Muscle of leg (tissue), 11 donors: Measurements from ENCODE around the gene TRIM56. TPM values are rescaled to one million over a fixed set of nuclear protein-coding genes. Genes with fewer than 3 reads are reported as not detected.
"Not testable (repeated sequence)": the region's sequence is repeated elsewhere in the genome, so short reads cannot be mapped to it uniquely, and the experiment has no call there.

Experiments used
- DNase-seq: peaks from one replicate; pipeline ENCODE4 v3.0.0; 2013
- H3K27ac ChIP-seq: one replicate; pipeline ENCODE4 v1.5.1; 2013; ENCODE audit warnings: mild to moderate bottlenecking, low read length, control low read depth
- H3K27me3 ChIP-seq: one replicate; pipeline ENCODE4 v1.6.1; 2013; ENCODE audit warnings: low read length; ENCODE audit not compliant: control insufficient read depth, insufficient read depth
- H3K36me3 ChIP-seq: one replicate; pipeline ENCODE4 v1.6.1; 2013; ENCODE audit warnings: low read length; ENCODE audit not compliant: control insufficient read depth, insufficient read depth
- H3K4me1 ChIP-seq: one replicate; pipeline ENCODE4 v1.6.1; 2013; ENCODE audit warnings: low read length; ENCODE audit not compliant: control insufficient read depth, insufficient read depth
- H3K4me3 ChIP-seq: one replicate; pipeline ENCODE4 v1.5.1; 2013; ENCODE audit warnings: low read length, control low read depth
- H3K9me3 ChIP-seq: replicated peaks from 2 replicates; pipeline ENCODE4 v1.6.1; 2013; ENCODE audit warnings: low read depth, low read length; ENCODE audit not compliant: control insufficient read depth
- WGBS: methylation state at CpG from one replicate; pipeline ENCODE4 v1.1.5; 2013; ENCODE audit warnings: missing lambda C conversion rate; ENCODE audit not compliant: insufficient coverage; 5-methylcytosine and 5-hydroxymethylcytosine counted together
- polyA plus RNA-seq, 8 donors: library from polyadenylated mRNA; unstranded; fragments of 120-200 nt; gene quantifications; one replicate each; pipeline versions ENCODE4 v1.2.1 to v1.2.3, GENCODE V29; 2013; ENCODE audit warnings: inconsistent platforms in 1 of 8, low replicate concordance in 1 of 8; ENCODE audit not compliant: insufficient read length in 8 of 8, insufficient read depth in 1 of 8
- total RNA-seq: library from RNA; stranded (reverse); fragments of 120-200 nt; gene quantifications from one replicate; pipeline ENCODE4 v1.2.4, GENCODE V29; 2013

The TRIM56 gene
- total and polyA plus RNA-seq, 9 donors = 7.2 to 12.7 (median 8.2) TPM

GRCh38 chr7:101099969-101100781 lies 14.9 kb downstream of the TRIM56 start:
- no peaks in the 10 kb centered on the region for H3K36me3 ChIP-seq
- 13% methylated on average over 16 of the region's 26 CpGs for WGBS
- H3K27ac ChIP-seq = peak overlapping the region; percentile 13
- H3K27me3 ChIP-seq = peaks cover 6% of the 10 kb centered on the region
- peaks cover 16% of the 10 kb centered on the region for H3K4me1 ChIP-seq
- peak; percentile 92 for DNase-seq
- no peaks in the 10 kb centered on the region for H3K9me3 ChIP-seq
- H3K4me3 ChIP-seq = no peak overlapping the region

DNA sequence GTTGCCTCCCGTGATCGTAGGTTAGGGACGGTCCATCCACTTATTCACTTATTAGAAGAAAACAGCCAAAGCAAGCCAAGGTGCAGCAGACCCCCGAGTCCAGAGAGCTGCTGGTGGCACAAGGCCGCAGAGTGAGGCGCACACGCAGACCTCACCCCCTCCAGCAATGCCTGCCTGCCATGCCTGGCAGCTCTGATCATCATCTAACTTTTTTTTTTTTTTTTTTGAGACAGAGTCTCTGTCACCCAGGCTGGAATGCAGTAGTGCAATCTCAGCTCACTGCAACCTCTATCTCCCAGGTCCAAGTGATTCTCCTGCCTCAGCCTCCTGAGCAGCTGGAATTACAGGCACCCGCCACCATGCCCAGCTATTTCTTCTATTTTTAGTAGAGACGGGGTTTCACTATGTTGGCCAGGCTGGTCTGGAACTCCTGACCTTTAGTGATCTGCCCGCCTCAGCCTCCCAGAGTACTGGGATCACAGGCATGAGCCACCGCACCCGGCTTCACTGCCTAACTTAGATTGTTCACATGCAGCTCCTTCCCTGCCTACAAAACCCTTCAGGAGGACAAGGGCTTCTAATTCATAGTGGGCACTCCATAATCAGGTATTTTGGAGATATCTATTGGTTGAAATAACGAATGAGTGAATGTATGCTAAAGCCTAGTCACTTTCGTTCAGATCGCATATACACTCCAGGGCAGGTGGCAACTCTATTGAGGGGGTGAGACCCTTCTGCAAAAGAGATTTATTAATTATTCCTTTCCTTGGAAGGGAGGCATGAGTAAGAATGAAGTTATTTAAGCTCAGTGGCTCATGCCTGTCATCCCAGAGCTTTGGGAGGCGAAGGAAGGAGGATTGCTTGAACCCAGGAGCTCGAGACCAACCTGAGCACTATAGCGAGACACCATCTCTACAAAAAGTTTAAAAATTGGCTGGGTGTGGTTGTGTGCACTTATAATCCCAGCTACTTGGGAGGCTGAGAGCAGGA lies 15.9 kb downstream of the TRIM56 start:
- Histone ChIP-seq H3K27ac (no peak overlapping the region), H3K36me3 (no peaks in the 10 kb centered on the region), H3K4me3 (no peak overlapping the region), H3K27me3 (peaks cover 6% of the 10 kb centered on the region), H3K9me3 (no peaks in the 10 kb centered on the region), H3K4me1 (peaks cover 16% of the 10 kb centered on the region)
- no peak for DNase-seq
- 77% methylated on average over 12 of the region's 18 CpGs for WGBS

DNA sequence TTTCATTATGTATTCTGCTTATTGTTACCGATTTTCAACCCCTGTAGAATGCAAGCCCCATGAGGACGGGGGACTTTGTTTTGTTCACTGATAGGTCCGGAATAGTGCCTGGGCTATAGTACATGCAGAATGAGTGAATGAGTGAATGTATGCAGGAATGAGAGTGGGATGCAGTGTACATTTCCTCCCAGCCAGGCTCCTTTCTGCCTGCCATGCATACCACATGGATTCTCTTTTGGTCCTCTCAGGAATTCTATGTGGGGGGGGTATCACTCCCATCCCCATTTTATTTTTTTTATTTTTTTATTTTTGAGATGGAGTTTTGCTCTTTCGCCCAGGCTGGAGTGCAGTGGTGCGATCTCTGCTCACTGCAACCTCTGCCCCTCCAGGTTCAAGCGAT lies 16.7 kb downstream of the TRIM56 start:
- Histone ChIP-seq H3K4me1 (peaks cover 16% of the 10 kb centered on the region), H3K9me3 (no peaks in the 10 kb centered on the region), H3K4me3 (no peak overlapping the region), H3K27me3 (peaks cover 6% of the 10 kb centered on the region), H3K36me3 (no peaks in the 10 kb centered on the region), H3K27ac (no peak overlapping the region)
- 93% methylated on average over 3 of the region's 6 CpGs for WGBS
- DNase-seq = no peak

GRCh38 chr7:101103701-101104100 lies 18.4 kb downstream of the TRIM56 start:
- not testable (repeated sequence) for H3K36me3 ChIP-seq, H3K9me3 ChIP-seq, H3K4me3 ChIP-seq, H3K27me3 ChIP-seq, DNase-seq, H3K27ac ChIP-seq
- H3K4me1 ChIP-seq = peaks cover 23% of the 10 kb centered on the region
- WGBS = 89% methylated on average over 10 of the region's 10 CpGs

- no peaks in the 10 kb centered on the region for H3K9me3 ChIP-seq
- peaks cover 29% of the 10 kb centered on the region for H3K4me1 ChIP-seq
- no peak overlapping the region for H3K4me3 ChIP-seq
- WGBS = 74% methylated on average over 7 of the region's 15 CpGs
- DNase-seq = no peak
- H3K27me3 ChIP-seq = peaks cover 6% of the 10 kb centered on the region
- no peaks in the 10 kb centered on the region for H3K36me3 ChIP-seq
- no peak overlapping the region for H3K27ac ChIP-seq
These were observed 19.0 kb downstream of the TRIM56 start for GRCh38 chr7:101104193-101104713.

GRCh38 chr7:101104799-101105198 lies 19.5 kb downstream of the TRIM56 start:
- Histone ChIP-seq H3K36me3 (no peaks in the 10 kb centered on the region), H3K9me3 (no peaks in the 10 kb centered on the region), H3K27ac (no peak overlapping the region), H3K4me3 (no peak overlapping the region), H3K4me1 (peaks cover 27% of the 10 kb centered on the region), H3K27me3 (peaks cover 6% of the 10 kb centered on the region)
- WGBS = 71% methylated on average over 2 of the region's 3 CpGs
- no peak for DNase-seq

DNA sequence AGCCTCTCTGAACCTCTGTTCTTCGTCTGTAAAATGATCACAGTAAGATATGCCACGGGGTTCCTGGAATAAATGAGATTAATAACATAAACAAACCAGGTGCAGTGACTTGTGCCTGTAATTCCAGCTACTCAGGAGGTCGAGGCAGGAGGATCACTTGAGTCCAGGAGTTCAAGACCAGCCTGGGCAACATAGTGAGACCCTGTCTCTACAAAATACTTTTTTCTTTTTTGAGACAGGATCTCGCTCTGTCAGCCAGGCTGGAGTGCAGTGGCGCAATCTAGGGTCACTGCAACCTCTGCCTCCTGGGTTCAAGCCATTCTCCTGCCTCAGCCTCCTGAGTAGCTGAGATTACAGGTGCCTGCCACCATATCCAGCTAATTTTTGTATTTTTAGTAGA lies 20.0 kb downstream of the TRIM56 start:
- H3K27ac ChIP-seq, H3K27me3 ChIP-seq, DNase-seq, H3K4me3 ChIP-seq, H3K36me3 ChIP-seq, H3K9me3 ChIP-seq: not testable (repeated sequence)
- 83% methylated on average over 3 of the region's 5 CpGs for WGBS
- H3K4me1 ChIP-seq = peaks cover 22% of the 10 kb centered on the region

GRCh38 chr7:101106386-101106785 lies 21.1 kb downstream of the TRIM56 start:
- H3K4me1 ChIP-seq = peaks cover 17% of the 10 kb centered on the region
- 83% methylated on average over 7 of the region's 7 CpGs for WGBS
- no peaks in the 10 kb centered on the region for H3K27me3 ChIP-seq
- H3K36me3 ChIP-seq = no peaks in the 10 kb centered on the region
- H3K4me3 ChIP-seq = no peak overlapping the region
- no peak for DNase-seq
- H3K9me3 ChIP-seq = no peaks in the 10 kb centered on the region
- H3K27ac ChIP-seq = no peak overlapping the region

DNA sequence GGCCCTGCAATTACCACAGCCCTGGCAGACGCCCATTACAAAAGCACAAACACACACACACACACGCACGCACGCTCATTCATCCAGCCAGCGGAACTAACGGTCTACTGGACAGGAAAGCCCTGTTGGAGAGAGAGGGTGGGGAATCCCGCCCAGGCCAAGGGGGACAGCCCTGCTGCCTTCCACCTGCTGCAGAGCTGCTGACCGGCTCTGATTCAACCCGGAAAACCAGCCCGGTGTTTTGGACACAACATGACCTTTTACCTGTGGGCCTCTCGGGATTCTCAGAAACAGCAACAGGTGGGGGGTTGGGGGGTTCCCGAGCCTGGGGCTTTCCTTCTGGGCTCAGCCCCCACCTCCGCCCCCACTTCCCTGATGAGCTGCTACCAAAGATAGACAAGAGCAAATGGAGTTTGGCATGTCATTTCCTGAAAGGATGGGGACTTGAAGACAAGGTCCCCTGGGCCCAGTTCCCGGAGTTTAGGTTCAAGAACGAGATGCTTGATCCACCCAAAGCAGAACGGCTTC lies 23.1 kb downstream of the TRIM56 start:
- H3K27ac ChIP-seq = peak overlapping the region; percentile 29
- peaks cover 25% of the 10 kb centered on the region for H3K4me1 ChIP-seq
- H3K36me3 ChIP-seq = no peaks in the 10 kb centered on the region
- no peaks in the 10 kb centered on the region for H3K9me3 ChIP-seq
- H3K4me3 ChIP-seq = no peak overlapping the region
- no peaks in the 10 kb centered on the region for H3K27me3 ChIP-seq
- 46% methylated on average over 4 of the region's 16 CpGs for whole genome bisulfite sequencing
- peak; percentile 76 for DNase-seq

DNA sequence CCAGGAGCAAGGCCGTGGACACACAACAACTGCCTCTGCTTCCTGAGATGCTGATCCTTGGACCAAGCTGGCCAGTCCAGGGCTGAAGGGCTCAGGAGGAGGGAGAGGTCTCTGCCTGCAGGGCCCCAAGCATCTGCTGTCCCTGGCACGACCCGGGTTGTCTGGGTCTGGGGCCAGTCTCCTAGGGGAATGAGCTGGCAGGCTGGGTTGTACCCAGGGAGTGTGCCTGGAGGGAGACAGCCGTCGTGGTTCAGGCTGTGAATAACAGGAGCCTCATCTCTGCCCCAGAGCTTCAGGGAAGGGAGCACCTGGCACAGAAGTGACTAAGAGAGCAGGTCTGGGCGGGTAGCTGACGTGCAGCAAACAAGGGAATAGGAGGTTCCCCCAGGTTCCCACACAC lies 23.7 kb downstream of the TRIM56 start:
- no peak for DNase-seq
- Histone ChIP-seq H3K27me3 (no peaks in the 10 kb centered on the region), H3K36me3 (no peaks in the 10 kb centered on the region), H3K4me3 (no peak overlapping the region), H3K27ac (peak overlapping the region; percentile 29), H3K4me1 (peaks cover 25% of the 10 kb centered on the region), H3K9me3 (no peaks in the 10 kb centered on the region)
- 65% methylated on average over 6 of the region's 7 CpGs for WGBS
